Measurements from ENCODE around the gene SPP2.
A peak's percentile ranks its signal among the peaks of the same experiment; 100 is the strongest.

SPP2 gene

DNA sequence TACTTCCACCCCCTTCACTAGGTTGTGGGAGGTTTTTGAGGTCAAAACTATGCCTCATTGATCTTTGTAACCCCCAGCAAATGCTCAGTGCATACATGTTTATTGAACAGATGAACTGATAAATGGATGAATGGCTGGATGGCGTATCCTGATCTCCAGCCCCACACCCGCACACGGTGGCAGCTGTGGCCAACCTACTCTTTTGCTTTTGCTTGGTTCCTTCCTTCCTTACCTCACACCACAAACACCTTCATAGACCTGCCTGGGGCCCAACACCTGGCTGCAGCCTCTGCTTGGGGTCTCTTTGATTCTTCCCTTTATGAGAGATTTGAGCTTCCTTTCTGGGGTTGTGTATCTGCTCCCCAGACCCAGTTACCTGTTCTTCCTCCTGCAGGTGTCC, 25.9 kb downstream of the SPP2 start:
- Histone ChIP-seq H3K36me3 (ENCODE audit: control insufficient read depth, insufficient read depth, low read length) (no peaks in the 10 kb centered on the region), H3K27me3 (ENCODE audit: control insufficient read depth, insufficient read depth, low read length) (peaks cover 3% of the 10 kb centered on the region), H3K4me3 (ENCODE audit: low read length) (no peak overlapping the region), H3K4me1 (ENCODE audit: control insufficient read depth, insufficient read depth, low read length) (peaks cover 10% of the 10 kb centered on the region), H3K9me3 (ENCODE audit: control insufficient read depth, low read length) (no peaks in the 10 kb centered on the region), H3K9ac (ENCODE audit: low read length) (no peak overlapping the region)

- Histone ChIP-seq H3K4me1 (ENCODE audit: control insufficient read depth, insufficient read depth, low read length) (peaks cover 21% of the 10 kb centered on the region), H3K9me3 (ENCODE audit: control insufficient read depth, low read length) (no peaks in the 10 kb centered on the region), H3K36me3 (ENCODE audit: control insufficient read depth, insufficient read depth, low read length) (no peaks in the 10 kb centered on the region), H3K9ac (ENCODE audit: low read length) (no peak overlapping the region), H3K4me3 (ENCODE audit: low read length) (no peak overlapping the region), H3K27me3 (ENCODE audit: control insufficient read depth, insufficient read depth, low read length) (peaks cover 3% of the 10 kb centered on the region)
These were observed 27.6 kb downstream of the SPP2 start for GRCh38 chr2:234078129-234078528.

DNA sequence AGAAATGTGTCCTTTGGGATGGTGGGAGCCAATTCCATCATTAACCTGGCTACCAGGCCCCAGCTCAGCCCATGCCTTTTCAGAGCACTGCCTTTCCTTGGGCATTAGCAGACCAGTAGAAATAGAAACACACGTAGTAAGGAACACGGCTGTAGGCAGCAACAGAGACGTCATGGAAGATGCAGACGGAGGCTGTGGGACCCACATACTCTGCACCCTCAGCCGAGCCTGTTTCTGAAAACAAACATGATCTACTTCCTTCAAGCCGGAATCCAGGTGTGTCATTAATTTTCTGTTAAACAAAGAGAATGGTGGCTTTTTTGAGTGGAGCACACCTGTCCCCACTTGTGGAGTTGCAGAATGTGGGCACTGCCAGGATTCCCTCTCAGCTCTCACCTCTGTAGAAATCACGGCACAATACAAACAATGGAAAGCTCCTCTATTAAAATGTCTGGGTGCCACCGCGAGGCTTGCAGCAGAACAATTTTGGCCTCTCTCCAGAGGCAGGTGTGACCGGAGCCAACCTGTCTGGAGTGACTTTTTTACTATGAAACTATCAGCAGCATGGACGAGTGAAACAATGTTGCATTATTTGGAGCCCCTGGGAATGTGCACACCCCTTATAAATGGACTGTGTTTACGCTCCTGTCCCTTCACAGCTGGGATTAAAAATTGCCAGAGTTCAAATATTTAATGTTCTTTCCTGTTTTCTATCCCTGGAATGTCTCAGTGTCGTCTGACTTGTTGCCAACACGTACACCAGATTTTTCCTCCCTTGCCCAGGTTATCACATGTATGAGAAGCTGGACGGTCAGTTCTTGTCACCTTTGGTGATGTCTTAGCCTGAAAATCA, 31.7 kb downstream of the SPP2 start:
- H3K4me3 ChIP-seq (ENCODE audit: low read length): no peak overlapping the region
- no peak overlapping the region for H3K9ac ChIP-seq (ENCODE audit: low read length)
- no peaks in the 10 kb centered on the region for H3K27me3 ChIP-seq (ENCODE audit: control insufficient read depth, insufficient read depth, low read length)
- peaks cover 15% of the 10 kb centered on the region for H3K4me1 ChIP-seq (ENCODE audit: control insufficient read depth, insufficient read depth, low read length)
- no peaks in the 10 kb centered on the region for H3K9me3 ChIP-seq (ENCODE audit: control insufficient read depth, low read length)
- no peaks in the 10 kb centered on the region for H3K36me3 ChIP-seq (ENCODE audit: control insufficient read depth, insufficient read depth, low read length)

DNA sequence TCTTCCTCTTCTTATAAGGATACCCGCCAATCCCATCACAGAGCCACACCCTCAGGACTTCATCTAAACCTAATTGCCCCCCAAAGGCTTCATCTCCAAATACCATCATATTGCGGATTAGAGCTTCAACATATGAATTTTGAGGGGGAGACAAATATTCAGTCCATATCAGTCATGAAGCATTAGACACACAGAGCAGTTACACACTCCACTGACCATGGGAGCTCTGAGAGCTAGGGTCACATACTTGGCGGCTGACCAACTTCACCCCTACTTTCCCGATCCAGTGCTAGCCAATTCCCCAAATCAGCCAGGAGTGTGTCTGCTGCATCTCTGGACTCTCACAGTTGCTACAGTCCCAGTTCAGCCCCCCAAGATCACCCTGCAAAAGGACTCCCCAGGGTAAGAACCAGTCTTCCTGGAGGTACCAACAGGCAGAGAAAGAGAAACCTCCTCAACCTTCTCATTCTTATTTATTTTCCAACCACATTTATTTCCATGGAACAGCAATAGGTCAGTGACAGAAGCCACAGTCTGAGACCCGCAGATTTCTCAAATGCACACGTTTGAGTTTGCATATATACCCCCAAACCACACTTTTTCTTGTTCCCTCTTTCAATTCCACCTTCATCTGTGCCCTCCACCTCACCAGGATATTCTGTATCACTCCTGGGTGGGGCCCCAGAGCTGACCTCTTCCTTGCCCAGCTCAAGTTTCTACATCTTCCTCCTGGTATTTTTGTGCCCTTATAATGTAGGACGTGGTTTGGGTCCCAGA, 33.3 kb downstream of the SPP2 start:
- Histone ChIP-seq H3K36me3 (ENCODE audit: control insufficient read depth, insufficient read depth, low read length) (no peaks in the 10 kb centered on the region), H3K27me3 (ENCODE audit: control insufficient read depth, insufficient read depth, low read length) (no peaks in the 10 kb centered on the region), H3K9me3 (ENCODE audit: control insufficient read depth, low read length) (no peaks in the 10 kb centered on the region), H3K4me3 (ENCODE audit: low read length) (no peak overlapping the region), H3K9ac (ENCODE audit: low read length) (no peak overlapping the region), H3K4me1 (ENCODE audit: control insufficient read depth, insufficient read depth, low read length) (peaks cover 15% of the 10 kb centered on the region)

- no peaks in the 10 kb centered on the region for H3K9me3 ChIP-seq (ENCODE audit: control insufficient read depth, low read length)
- H3K9ac ChIP-seq (ENCODE audit: low read length): peak overlapping the region; percentile 14
- no peak overlapping the region for H3K4me3 ChIP-seq (ENCODE audit: low read length)
These were observed 41.0 kb downstream of the SPP2 start for GRCh38 chr2:234091432-234091879.

DNA sequence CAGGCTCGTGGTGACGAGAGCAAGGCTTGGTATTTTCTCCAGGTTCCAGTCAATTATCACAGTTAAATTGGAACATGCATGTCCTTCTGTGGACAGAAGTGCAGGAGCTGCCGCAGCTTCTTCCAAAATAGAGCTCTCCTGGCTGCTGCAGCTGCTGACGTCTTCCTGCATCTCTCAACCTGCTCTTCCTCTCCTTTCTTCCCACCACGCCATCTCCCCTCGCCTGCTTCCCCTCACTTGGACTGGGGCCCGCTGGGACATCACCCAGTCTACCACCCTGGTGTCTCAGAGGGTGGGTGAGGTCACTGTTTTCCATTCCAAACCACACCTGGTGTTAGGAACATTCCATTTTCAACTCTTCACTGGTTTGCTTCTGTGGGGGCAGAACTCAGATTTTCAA, 41.4 kb downstream of the SPP2 start:
- Histone ChIP-seq H3K9me3 (ENCODE audit: control insufficient read depth, low read length) (no peaks in the 10 kb centered on the region), H3K36me3 (ENCODE audit: control insufficient read depth, insufficient read depth, low read length) (no peaks in the 10 kb centered on the region), H3K4me3 (ENCODE audit: low read length) (no peak overlapping the region), H3K27me3 (ENCODE audit: control insufficient read depth, insufficient read depth, low read length) (no peaks in the 10 kb centered on the region), H3K9ac (ENCODE audit: low read length) (peak overlapping the region; percentile 14), H3K4me1 (ENCODE audit: control insufficient read depth, insufficient read depth, low read length) (peaks cover 17% of the 10 kb centered on the region)

More at GRCh38 chr2:234091432-234091879, 41.0 kb downstream of the SPP2 start:
- Histone ChIP-seq H3K27me3 (ENCODE audit: control insufficient read depth, insufficient read depth, low read length) (no peaks in the 10 kb centered on the region), H3K4me1 (ENCODE audit: control insufficient read depth, insufficient read depth, low read length) (peaks cover 17% of the 10 kb centered on the region), H3K36me3 (ENCODE audit: control insufficient read depth, insufficient read depth, low read length) (no peaks in the 10 kb centered on the region)

DNA sequence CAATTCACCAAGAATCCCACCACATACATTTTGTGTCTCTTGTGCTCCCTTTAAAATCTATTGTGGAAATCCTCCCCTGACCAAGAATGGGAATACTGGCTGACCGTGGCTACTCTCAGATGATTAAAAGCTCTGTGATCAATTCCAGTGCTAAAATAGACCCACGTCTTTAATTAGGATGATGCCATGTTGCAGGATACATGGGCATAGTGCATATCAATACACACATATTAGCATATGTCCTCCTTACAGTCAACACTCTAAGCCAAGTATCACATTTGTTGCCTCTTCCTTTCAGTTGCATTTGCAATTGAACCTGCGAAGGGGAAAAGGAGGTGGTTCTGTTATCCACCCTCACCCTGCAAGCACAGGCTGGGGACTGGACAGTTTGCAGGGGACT, 41.8 kb downstream of the SPP2 start:
- Histone ChIP-seq H3K9ac (ENCODE audit: low read length) (no peak overlapping the region), H3K4me1 (ENCODE audit: control insufficient read depth, insufficient read depth, low read length) (peaks cover 17% of the 10 kb centered on the region), H3K27me3 (ENCODE audit: control insufficient read depth, insufficient read depth, low read length) (no peaks in the 10 kb centered on the region), H3K9me3 (ENCODE audit: control insufficient read depth, low read length) (no peaks in the 10 kb centered on the region), H3K4me3 (ENCODE audit: low read length) (no peak overlapping the region), H3K36me3 (ENCODE audit: control insufficient read depth, insufficient read depth, low read length) (no peaks in the 10 kb centered on the region)

DNA sequence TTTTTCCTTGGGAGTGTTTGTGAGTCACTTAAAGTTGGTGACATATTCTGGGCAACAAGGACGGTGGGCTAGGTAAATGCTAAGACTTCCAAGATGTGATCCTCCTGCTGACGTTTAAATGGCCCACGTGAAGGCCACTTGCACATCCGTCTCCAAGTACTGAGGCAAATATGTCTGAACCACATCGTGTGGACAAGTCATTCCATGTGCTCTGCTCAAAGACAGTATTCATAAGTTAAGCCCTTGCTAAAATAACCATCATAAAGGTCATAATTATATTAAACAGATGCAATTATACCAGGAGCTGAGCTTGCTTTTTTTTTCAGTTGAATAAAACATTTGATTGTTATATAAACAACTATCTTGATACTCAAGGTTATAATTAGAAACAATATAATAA, 44.8 kb downstream of the SPP2 start:
- no peak overlapping the region for H3K4me3 ChIP-seq (ENCODE audit: low read length)
- H3K9me3 ChIP-seq (ENCODE audit: control insufficient read depth, low read length): no peaks in the 10 kb centered on the region
- peaks cover 17% of the 10 kb centered on the region for H3K4me1 ChIP-seq (ENCODE audit: control insufficient read depth, insufficient read depth, low read length)
- no peak overlapping the region for H3K9ac ChIP-seq (ENCODE audit: low read length)
- H3K36me3 ChIP-seq (ENCODE audit: control insufficient read depth, insufficient read depth, low read length): no peaks in the 10 kb centered on the region
- H3K27me3 ChIP-seq (ENCODE audit: control insufficient read depth, insufficient read depth, low read length): no peaks in the 10 kb centered on the region

- Histone ChIP-seq H3K27me3 (ENCODE audit: control insufficient read depth, insufficient read depth, low read length) (no peaks in the 10 kb centered on the region), H3K4me3 (ENCODE audit: low read length) (no peak overlapping the region), H3K36me3 (ENCODE audit: control insufficient read depth, insufficient read depth, low read length) (no peaks in the 10 kb centered on the region), H3K9ac (ENCODE audit: low read length) (no peak overlapping the region), H3K9me3 (ENCODE audit: control insufficient read depth, low read length) (no peaks in the 10 kb centered on the region), H3K4me1 (ENCODE audit: control insufficient read depth, insufficient read depth, low read length) (peaks cover 13% of the 10 kb centered on the region)
These were observed 45.7 kb downstream of the SPP2 start for GRCh38 chr2:234096164-234096563.

DNA sequence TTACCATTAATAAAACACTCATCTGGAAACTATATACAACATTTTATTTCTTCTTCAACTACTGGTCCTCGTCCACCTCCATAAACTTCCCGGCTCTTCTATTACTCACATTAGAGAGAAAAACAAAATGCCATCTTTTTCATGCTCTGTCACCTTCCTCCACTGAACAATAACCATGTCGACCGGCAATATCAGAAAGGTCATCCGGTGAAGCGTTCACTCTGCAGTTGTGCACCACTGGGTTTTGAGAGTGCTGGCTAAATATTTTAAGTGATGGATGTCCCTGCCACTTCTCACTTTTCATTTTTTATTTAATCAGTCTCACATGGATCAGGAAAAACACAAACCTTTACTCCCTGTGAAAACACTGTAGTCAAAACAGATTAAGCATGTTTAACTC, 48.2 kb downstream of the SPP2 start:
- no peaks in the 10 kb centered on the region for H3K27me3 ChIP-seq (ENCODE audit: control insufficient read depth, insufficient read depth, low read length)

DNA sequence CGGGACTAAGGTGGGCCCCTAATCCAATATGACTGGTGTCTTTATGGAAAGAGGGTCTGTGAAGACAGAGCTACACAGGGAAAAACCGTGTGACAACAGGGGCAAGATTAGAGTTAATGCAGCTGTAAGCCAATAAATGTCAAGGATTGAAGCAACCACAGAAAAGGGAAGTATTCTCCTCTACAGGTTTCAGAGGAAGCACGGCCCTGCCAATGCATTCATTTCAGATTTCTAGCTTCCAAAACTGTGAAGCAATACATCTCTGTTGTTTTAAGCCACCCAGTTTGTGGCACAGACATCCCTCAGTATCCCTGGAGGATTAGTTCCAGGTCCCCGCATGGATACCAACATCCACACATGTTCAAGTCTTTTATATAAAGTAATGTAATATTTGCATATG, 48.8 kb downstream of the SPP2 start:
- no peaks in the 10 kb centered on the region for H3K9me3 ChIP-seq (ENCODE audit: control insufficient read depth, low read length)

More for the DNA sequence above, 48.2 kb downstream of the SPP2 start:
- Histone ChIP-seq H3K4me1 (ENCODE audit: control insufficient read depth, insufficient read depth, low read length) (no peaks in the 10 kb centered on the region), H3K9ac (ENCODE audit: low read length) (no peak overlapping the region), H3K4me3 (ENCODE audit: low read length) (no peak overlapping the region), H3K36me3 (ENCODE audit: control insufficient read depth, insufficient read depth, low read length) (no peaks in the 10 kb centered on the region), H3K9me3 (ENCODE audit: control insufficient read depth, low read length) (no peaks in the 10 kb centered on the region)

GRCh38 chr2:234100686-234101085, 50.2 kb downstream of the SPP2 start:
- H3K27me3 ChIP-seq (ENCODE audit: control insufficient read depth, insufficient read depth, low read length): no peaks in the 10 kb centered on the region

More for the DNA sequence above, 48.8 kb downstream of the SPP2 start:
- H3K4me3 ChIP-seq (ENCODE audit: low read length): no peak overlapping the region
- no peak overlapping the region for H3K9ac ChIP-seq (ENCODE audit: low read length)
- H3K27me3 ChIP-seq (ENCODE audit: control insufficient read depth, insufficient read depth, low read length): no peaks in the 10 kb centered on the region
- H3K36me3 ChIP-seq (ENCODE audit: control insufficient read depth, insufficient read depth, low read length): no peaks in the 10 kb centered on the region
- no peaks in the 10 kb centered on the region for H3K4me1 ChIP-seq (ENCODE audit: control insufficient read depth, insufficient read depth, low read length)

More at GRCh38 chr2:234100686-234101085, 50.2 kb downstream of the SPP2 start:
- Histone ChIP-seq H3K9ac (ENCODE audit: low read length) (no peak overlapping the region), H3K4me3 (ENCODE audit: low read length) (no peak overlapping the region), H3K9me3 (ENCODE audit: control insufficient read depth, low read length) (no peaks in the 10 kb centered on the region), H3K36me3 (ENCODE audit: control insufficient read depth, insufficient read depth, low read length) (no peaks in the 10 kb centered on the region), H3K4me1 (ENCODE audit: control insufficient read depth, insufficient read depth, low read length) (no peaks in the 10 kb centered on the region)

Measured in mucosa of stomach (tissue), 1 donor.